Stimulated activated CD4-positive, alpha-beta T cell treated with anti-CD3 and anti-CD28 coated beads, TNF-alpha, amount 100 ng/mL, for 48 hours (primary cell): ENCODE measurements around the gene PRR35.

Source experiments
- DNase-seq, 3 donors: peaks; one replicate each; pipeline ENCODE4 v3.0.0-alpha.2; 2020; ENCODE audit warnings: low read depth in 3 of 3

PRR35 gene

DNA sequence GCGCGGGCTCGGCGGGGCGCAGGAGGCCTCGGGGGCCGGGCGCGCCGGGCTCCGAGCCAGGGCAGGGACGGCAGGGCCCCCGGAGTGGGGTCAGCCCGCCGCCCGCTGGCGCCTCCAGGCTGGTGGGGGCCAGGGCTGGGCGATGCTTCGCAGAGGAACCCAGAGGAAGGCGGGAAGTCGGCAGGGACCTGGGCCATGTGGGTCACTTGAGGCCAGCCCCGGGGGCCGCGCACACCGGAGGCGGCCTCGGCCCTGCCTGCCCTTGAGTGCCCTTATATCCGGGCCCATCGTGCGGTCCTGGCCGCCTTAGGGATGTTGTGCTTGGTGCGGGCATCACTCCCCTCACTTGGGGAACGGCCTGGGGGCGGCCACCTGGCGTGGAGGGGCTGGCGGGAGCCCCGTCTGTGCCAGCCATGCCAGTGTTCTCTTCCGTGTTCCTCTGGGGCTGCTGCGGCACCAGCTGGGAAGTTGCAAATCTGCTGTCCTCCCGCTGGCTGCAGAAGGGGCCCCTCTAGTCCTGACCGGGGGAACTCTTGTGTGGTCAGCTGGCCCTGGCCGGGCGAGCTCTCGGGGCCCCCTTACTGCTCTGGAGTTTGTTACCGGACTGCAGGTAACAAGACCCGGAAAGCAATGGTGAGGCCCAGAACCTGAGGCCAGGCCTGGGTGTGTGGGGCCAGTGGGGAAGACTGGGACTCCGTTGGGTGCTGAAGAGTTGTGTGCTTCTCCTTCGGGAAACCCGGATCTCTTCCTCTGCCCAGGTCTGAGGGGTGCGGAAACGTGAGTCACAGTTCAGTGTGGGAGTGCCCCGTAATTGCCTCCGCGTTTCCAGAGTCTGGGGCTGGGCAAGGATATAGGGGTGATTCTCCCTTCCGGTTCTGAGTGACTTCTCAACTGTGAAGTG lies 31.8 kb upstream of the PRR35 start:
- peak in 1 of 3 donors; percentile 31 for DNase-seq

DNA sequence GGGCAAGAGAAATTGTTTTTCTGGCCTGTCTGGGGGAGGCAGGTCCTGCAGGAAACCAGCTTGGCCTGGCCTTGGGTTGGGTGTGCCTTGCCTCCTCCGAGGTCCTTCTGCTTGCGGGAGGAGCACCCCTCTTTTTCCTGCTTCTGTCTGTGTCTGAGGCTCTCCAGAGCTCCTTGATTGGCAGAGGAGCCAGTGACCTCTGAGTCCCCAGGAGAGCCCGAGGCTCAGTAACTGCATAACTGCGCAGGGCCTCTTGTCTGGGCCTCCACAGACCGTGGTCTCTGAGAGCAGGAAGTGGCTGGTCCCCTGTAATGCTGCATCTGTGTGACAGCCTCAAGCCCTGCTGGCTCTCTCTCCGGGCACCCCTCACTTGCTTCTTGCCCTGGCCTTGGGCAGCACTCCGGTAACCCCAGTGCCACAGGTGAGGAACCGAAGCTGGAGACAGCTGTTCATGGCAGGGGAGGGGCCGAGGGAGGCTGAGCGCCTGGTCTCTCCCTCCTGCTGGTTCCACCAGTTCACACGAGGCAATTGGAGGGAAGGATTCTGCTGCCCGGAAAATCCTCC lies 31.1 kb upstream of the PRR35 start:
- DNase-seq, result no peak

DNA sequence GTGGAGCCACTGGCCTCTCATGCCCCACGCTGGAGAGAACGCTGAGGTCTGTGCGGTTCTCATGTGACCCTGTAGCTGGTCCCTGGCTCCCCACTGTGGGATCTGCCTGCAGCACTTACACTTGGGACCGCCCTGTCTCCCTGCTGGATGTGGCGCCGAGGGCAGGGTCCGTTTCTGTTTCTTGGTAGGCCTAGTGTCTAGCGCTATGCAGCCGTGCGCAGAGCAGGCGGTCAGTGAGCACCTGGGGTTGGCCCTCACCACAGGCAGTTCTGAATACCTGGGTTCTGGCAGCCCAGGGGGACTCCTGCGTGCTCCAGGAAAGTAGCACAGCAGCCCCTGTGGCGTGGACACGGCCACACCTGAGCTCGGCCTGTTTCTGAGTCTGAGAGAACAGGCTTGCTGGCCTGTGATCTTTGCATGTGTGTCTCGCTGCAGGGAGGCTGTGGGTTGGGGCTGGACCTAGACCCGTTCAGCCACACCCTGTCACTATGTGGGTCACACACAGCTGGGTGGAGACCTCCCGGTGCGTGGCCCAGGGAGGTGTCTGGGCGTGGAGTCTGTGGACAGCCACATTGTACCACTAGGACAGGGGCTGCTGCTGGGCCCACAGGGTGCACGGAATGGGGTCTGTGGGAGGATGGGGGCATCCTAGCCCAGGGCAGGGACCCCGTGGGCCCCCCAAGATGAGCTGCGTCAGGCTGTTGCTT lies 29.9 kb upstream of the PRR35 start:
- no peak for DNase-seq

DNA sequence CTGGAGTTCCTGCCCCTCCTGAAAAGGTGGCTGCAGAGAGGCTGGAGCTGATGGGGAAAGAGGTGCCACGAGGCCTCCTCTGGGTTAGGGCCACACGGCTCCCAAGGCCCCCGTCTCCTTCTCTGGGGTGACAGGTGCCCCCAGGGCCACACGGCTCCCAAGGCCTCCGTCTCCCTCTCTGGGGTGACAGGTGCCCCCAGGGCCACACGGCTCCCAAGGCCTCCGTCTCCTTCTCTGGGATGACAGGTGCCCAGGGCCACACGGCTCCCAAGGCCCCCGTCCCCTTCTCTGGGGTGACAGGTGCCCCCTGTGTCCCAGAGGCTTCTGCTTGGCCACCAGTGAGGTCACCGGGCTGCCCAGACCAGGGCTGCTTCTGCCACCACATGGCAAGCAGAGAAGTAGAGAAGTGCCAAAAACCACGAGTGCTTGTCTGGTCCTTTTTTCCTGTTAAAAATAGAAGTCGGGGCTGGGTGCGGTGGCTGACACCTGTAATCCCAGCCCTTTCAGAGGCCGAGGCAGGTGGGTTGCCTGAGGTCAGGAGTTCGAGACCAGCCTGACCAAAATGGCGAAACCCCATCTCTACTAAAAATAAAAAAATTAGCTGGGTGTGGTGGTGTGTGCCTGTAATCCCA lies 28.6 kb upstream of the PRR35 start:
- no peak for DNase-seq

DNA sequence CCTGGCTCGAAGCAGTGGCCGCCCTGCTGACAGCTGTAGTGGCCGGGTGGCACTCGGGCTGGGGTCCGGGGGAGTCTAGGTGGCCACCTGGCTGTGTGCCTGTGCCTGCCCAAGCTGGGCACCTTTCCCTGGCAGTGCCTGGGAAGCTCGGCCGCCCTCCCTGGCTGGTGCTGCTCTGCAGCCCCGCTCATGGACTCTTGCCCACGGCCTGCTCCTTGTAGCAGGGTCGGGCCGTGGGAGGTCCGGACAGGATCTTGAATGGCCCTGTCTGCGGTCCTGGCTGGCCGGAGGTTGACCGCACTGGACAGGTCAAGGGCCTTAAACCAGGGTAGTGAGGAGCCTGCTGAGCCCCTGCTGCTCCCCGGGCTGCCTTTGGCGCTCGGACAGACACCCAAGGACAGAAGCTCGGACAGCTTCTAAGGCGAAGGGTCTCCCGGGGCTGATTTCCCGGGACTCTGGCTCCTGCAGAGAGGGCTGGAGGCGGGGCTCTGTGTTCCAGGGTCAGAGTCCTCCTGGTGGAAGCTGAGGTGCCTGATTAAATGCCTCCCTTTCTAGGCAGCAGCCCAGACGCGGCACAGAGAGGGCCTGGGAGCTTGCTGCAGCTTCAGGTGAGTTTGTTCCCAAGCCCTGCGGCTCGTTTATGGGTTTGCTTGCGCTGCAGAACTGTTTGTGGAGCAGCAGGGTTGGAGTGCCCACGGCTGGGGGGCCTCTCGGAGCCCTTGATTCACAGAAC lies 26.6 kb upstream of the PRR35 start:
- DNase-seq, result no peak

DNA sequence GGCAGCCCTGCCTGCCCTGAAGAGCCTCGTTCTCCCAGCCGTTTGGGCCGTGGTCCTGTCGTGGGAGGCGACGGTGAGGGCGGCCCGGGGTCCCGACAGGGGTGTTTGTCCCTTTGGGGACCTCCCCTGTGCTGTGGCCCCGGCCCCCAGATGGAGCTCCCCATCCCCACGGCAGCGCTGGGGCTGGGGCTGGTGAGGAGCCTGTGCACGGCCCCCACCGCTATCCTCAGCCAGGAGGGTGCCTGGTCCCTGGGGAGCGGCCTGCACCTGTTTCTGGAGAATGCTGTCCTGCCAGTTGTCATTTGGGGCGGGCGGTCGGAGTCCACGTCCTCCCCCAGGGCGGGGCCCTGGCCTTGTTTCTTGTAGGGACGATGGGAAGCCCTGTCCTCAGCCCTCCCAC lies 26.1 kb upstream of the PRR35 start:
- DNase-seq, result no peak

DNA sequence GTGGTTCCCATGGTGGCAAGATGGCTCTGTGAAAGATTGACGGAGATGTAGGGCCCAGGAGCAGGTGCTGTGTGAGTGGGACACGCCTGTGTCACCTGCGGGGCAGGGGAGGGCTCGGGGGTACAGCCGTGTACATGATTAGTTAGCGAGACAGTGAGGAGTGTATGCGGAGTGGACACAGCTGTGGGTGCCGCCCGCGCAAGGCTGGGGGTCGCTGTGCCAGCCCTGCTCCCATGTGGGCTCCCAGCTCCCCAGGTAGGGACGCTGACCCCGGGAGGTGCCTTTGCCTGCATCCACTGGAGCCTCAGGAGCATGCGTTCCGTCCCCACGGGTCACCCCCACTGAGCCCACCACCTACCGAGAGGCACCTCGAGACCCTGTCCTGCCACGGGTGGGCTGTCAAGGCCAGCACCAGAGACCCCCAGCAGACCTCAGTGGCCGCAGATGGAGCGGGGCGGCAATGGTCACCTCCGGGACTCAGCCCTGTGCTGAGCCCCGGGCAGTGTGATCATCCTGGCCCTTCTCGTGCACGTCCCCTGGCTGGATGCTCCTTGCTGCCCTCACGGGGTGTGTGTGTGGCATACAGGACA lies 25.2 kb upstream of the PRR35 start:
- no peak for DNase-seq

DNA sequence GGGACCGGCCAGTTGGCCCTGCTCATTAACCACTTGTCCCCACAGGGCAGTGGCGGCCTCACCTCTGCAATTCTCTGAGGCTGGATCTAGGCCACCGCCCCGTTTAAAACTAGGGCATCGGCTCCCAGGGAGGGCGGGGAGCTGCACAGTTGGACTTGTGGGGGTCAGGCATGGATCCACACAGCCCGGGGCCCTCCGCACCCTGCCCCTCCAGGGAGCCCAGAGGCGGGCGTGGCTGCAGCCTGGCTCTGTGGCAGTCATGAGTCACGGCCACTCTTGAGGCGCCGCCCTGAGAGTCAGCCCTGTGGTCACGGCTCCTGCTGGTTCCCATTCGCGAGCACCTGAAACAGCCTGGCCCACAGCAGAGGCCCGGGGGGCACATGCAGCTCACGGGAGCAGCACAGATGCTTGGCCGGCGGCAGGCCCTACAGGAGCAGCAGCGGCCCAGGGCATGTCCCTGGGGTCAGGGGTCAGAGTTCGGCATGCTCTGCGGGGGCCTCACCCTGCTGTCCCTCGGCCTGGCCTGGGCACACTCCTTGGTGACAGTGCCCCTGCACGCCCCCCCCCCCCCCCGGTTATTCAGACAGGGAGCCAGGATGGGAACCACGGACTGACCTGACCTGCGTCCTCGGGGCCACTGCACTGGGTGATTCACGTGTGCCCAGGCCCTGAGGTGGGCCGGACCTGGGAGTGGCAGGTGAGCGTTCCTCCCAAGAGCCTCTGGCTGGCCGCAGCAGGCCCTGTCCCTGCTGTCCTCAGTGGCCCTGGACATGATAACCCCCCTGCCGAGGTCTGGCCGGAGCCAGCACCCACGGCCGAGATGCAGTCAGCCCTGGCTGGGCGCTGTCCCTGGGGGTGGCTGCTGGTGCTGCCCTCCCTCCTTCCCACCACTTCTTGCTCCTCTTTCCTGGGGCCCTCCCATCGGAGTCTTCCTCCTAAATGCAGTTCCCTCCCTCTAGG lies 24.5 kb upstream of the PRR35 start:
- no peak for DNase-seq

DNA sequence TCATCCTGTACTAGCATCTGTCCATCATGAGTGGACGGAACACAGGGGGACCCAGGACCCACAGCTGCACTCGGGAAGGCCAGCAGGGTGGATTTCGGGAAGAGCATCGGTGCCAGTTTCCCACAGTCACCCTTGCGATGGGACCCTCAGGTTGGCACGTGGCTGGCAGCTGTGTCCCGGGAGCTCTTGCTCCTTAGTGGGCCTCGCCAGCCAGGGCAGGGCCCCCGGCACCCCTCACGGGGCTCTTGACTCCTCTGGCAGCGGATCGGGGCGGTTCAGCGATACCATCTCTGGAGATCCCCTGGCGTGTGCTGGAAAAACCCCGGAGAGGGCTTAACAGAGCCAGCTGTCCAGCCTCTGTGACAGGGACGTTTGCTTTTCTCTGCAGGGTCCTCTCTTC lies 23.4 kb upstream of the PRR35 start:
- DNase-seq, result no peak

DNA sequence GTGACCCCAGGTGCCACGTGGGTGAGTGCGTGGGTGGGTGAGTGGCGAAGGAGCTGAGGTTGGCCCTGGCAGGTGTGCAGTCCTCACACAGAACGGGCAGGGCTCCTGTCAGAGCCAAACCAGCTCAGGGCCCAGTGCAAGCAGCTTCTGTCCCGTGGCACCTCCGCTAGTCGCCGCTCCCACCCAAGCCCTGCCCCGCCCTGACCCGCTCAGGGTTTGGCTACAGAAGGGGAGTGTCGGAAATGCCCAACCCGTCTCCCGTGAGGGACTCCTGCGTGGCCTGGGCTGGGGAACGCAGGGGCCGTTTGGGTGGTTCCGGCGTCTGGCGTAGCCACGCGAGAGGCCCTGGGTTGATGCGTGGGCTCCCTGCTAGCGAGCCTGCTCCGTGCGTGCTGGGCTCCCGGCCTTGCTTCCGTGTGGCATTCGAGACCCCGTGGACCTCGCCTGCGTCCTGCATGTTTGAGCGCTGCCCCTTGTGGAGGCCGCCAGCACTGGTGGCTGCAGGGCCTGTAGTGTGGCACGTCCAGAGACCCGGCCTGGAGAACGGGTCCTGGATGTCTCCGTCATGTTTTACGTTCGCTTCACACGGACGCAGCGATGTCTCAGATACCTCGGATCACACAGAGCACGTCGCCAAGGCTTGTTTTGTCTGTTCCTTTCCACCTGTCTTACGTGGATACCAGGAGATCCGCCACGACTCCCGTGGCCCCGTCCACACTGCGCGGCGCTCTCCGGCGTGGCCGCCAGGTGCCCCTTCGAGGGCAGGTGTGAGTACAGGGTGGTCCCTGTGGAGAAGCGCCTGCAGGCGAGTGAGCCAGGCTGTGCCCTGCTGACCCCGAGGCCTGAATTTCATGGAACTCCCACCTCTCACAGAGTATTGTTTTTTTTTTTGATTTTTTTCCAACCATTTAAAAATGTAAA lies 22.5 kb upstream of the PRR35 start:
- DNase-seq, result no peak

DNA sequence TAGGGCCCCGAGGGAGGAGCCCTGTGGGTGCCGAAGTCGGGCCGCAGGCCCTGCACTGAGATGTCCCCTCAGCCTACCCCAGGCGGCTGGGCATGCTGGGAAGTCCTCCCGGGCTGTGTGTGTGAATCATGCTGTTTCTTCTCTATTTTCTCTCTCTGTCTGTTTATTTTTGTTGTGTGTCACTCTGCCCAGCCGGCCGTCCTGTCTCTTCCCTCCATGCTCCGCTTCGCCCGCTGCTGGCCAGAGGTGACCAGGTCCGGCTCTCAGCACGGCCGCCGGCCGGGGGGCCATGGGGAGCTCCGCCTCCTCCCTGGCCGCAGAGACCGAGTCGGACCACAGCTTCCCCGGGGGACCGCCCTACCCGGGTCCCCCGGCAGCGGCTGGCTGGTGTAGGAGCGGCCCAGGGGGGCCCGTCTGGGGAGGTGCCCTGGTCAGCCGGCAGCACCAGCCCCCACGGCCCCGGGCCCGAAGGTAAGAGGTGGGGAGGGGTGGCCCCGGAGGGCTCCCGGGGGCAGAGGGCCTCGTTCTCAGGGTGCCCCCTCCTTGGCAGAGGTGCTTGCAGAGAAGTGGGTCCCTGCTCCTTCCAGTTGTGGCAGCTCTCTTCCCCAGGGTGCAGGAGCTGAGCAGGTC lies 20.2 kb upstream of the PRR35 start:
- no peak for DNase-seq

DNA sequence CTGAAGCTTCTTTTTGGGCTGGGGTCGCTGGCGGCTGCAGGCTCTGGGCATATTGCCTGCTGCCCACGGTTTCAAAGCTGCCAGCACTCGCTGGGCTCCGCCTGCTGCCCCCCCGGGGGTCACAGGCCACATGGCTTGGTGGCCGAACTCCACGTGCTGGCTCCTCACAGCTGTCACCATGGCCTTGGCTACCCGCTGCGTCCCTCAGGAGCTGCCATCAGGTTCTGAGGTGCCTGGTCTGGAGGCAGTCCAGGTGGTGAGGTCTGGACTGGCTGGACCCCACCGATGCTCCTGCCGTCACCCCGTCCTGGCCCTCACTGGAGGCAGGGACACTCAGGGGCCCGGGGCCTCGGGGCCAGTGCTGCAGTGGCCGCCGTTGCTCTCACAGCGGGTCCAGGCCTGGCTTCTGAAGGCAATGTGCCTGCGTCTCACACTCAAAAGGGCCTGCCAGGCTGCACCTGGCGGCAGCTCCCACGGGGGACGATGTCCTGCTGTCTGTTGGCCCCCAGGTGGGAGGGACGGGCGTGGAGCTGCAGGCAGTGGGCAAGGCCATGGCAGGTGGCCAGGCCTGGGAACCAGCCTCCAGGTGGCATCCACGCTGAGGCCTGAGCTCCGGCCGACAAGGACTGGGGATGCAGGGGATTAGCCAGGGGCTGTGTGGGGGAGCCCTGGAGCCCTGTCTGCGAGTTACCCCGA lies 19.4 kb upstream of the PRR35 start:
- DNase-seq, result no peak

DNA sequence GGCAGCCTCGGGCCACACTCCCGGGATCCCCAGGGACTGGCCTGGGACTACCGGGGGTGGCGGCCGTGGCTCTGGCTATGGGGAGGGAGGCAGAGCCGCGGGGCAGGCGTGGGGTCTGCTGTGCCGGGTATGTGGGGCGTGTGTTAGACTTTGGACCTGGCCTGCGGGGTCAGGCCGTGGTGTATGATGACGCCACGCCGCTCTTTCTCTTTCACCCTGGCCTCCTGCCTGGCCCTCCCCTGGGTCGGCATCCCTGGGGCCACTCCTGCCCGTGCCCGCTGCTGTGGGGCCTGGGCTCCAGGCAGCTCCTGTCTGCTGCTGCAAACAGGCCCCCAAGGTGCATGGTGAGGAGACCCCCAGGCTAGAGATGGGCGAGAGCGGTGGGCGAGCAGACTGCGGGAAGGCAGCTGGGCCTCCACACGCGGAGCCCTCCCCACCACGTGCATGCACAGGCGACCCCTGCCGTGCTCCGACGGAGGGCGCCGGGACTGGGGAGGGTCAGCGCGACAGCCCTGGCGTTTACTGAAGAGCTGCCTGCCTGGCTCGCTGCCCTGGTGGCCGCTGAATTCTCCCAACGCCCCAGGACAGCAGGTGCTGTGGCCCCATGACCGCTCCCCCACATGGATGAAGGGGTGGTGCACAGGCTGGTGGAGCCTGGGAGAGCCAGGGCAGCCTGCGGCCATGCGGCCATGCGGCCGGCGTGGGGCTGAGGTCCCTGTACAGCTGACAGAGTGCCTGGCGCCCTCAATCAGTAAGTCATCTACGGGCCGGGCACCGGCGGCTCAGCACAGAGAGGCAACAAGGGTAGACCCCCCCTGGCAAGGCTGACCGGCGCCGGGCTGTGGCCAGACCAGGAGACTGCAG lies 16.7 kb upstream of the PRR35 start:
- no peak for DNase-seq

DNA sequence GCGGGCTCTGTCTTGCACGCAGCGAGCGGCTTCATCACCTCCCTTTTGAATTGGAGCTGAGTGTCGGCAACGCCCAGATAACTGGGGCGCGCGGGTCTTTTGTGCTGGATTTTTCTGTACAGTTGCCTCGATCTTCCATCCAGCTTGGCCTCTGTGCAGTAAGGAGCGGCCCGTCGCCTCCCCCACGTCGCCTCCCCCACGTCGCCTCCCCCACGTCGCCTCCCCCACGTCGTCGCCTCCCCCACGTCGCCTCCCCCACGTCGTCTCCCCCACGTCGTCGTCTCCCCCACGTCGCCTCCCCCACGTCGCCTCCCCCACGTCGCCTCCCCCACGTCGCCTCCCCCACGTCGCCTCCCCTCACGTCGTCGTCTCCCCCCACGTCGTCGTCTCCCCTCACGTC lies 15.7 kb upstream of the PRR35 start:
- no peak for DNase-seq

DNA sequence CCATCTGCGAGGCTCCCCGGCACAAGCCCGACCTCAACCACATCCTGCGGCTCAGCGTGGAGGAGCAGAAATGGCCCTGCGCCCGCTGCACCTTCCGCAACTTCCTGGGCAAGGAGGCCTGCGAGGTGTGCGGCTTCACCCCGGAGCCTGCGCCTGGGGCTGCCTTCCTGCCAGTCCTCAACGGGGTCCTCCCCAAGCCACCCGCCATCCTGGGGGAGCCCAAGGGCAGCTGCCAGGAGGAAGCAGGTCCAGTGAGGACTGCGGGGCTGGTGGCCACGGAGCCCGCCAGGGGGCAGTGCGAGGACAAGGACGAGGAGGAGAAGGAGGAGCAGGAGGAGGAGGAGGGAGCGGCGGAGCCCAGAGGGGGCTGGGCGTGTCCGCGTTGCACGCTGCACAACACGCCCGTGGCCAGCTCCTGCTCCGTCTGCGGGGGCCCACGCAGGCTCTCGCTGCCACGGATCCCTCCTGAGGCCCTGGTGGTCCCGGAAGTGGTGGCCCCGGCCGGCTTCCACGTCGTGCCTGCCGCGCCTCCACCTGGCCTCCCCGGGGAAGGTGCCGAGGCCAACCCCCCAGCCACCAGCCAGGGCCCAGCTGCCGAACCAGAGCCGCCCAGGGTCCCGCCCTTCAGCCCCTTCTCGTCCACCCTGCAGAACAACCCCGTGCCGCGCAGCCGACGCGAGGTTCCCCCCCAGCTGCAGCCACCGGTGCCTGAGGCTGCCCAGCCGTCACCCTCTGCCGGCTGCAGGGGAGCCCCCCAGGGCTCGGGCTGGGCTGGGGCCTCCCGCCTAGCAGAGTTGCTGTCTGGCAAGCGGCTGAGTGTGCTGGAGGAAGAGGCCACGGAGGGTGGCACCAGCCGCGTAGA lies 13.1 kb upstream of the PRR35 start:
- no peak for DNase-seq

DNA sequence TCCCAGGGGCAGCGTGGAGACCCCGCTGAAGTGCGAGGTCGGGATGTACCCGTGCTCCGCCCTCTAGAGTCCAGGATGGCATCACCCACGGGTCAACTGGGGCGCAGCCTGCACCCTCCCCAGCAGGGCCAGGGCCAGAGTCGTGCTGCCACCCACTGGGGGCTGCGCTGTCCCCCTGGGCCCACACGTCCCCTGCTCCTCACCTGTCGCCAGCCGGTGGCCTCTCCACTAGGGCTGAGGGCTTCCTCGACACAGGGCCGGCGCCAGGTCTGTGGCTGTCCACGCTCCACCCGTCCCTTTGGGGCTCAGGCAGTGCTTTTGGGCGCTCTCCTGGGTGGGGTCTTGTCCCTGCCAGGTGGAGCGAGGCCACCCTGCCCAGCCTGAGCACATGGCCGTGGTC lies 11.6 kb upstream of the PRR35 start:
- no peak for DNase-seq
